H9 (cell line): ENCODE results near the gene SECTM1. TPM values are rescaled to one million over a fixed set of nuclear protein-coding genes. Genes with fewer than 3 reads are reported as not detected.

ENCODE experiments used
- DNase-seq: peaks from one replicate; pipeline ENCODE4 v3.0.0-alpha.2; 2017
- H2AFZ ChIP-seq: one replicate; pipeline ENCODE4 v1.6.1; 2013; ENCODE audit warnings: mild to moderate bottlenecking, low read length, control low read depth, moderate library complexity
- H2AK5ac ChIP-seq: 2 replicates; pipeline ENCODE4 v1.6.1; 2013; ENCODE audit warnings: low read length, control low read depth, mixed read lengths; ENCODE audit not compliant: insufficient read length
- H2BK120ac ChIP-seq: one replicate; pipeline ENCODE4 v1.6.1; 2013; ENCODE audit warnings: low read depth, mild to moderate bottlenecking, low read length, control low read depth, inconsistent platforms; ENCODE audit not compliant: poor library complexity, severe bottlenecking
- H2BK12ac ChIP-seq: 2 replicates; pipeline ENCODE4 v1.6.1; 2013; ENCODE audit warnings: low read length, control low read depth, mixed read lengths, low read depth; ENCODE audit not compliant: insufficient read length
- H2BK15ac ChIP-seq: 2 replicates; pipeline ENCODE4 v1.6.1; 2013; ENCODE audit warnings: low read depth, low read length, control low read depth
- H2BK20ac ChIP-seq: one replicate; pipeline ENCODE4 v1.6.1; 2013; ENCODE audit warnings: low read depth, mild to moderate bottlenecking, low read length, control low read depth, inconsistent platforms; ENCODE audit not compliant: poor library complexity, severe bottlenecking
- H2BK5ac ChIP-seq: 2 replicates; pipeline ENCODE4 v1.6.1; 2013; ENCODE audit warnings: low read length, control low read depth, mixed read lengths; ENCODE audit not compliant: insufficient read length
- H3K14ac ChIP-seq: 2 replicates; pipeline ENCODE4 v1.6.1; 2013; ENCODE audit warnings: low read length, control low read depth; ENCODE audit not compliant: insufficient read depth
- H3K18ac ChIP-seq: 2 replicates; pipeline ENCODE4 v1.6.1; 2013; ENCODE audit warnings: low read depth, mild to moderate bottlenecking, mixed read lengths, low read length, control low read depth; ENCODE audit not compliant: insufficient read length
- H3K23ac ChIP-seq: 2 replicates; pipeline ENCODE4 v1.6.1; 2013; ENCODE audit warnings: low read length, control low read depth, mixed read lengths, low read depth; ENCODE audit not compliant: insufficient read length
- H3K23me2 ChIP-seq: 2 replicates; pipeline ENCODE4 v1.6.1; 2013; ENCODE audit warnings: low read depth, mild to moderate bottlenecking, mixed read lengths, low read length, control low read depth; ENCODE audit not compliant: insufficient read length, poor library complexity, severe bottlenecking
- H3K27ac ChIP-seq: 2 replicates; pipeline ENCODE4 v1.5.1; 2013; ENCODE audit warnings: low read length, control low read depth, mixed read lengths, low read depth; ENCODE audit not compliant: insufficient read length
- H3K27me3 ChIP-seq: 2 replicates; pipeline ENCODE4 v1.6.1; 2013; ENCODE audit warnings: low read length, control low read depth, inconsistent platforms; ENCODE audit not compliant: insufficient read depth
- H3K4ac ChIP-seq: 2 replicates; pipeline ENCODE4 v1.6.1; 2013; ENCODE audit warnings: low read depth, mild to moderate bottlenecking, control low read depth, inconsistent platforms, low read length, moderate library complexity
- H3K4me1 ChIP-seq: 2 replicates; pipeline ENCODE4 v1.6.1; 2013; ENCODE audit warnings: low read length, control low read depth, inconsistent platforms; ENCODE audit not compliant: insufficient read depth
- H3K4me2 ChIP-seq: 2 replicates; pipeline ENCODE4 v1.6.1; 2013; ENCODE audit warnings: low read length, control low read depth, mixed read lengths; ENCODE audit not compliant: insufficient read length, insufficient read depth
- H3K56ac ChIP-seq: 2 replicates; pipeline ENCODE4 v1.6.1; 2013; ENCODE audit warnings: low read depth, mild to moderate bottlenecking, mixed read lengths, low read length, control low read depth; ENCODE audit not compliant: insufficient read length
- H3K79me1 ChIP-seq: 2 replicates; pipeline ENCODE4 v1.6.1; 2013; ENCODE audit warnings: low read depth, mild to moderate bottlenecking, moderate library complexity, low read length, control low read depth, inconsistent platforms; ENCODE audit not compliant: insufficient read depth, poor library complexity, severe bottlenecking
- H3K79me2 ChIP-seq: 2 replicates; pipeline ENCODE4 v1.6.1; 2013; ENCODE audit warnings: low read length, control low read depth, inconsistent platforms; ENCODE audit not compliant: insufficient read depth
- H3K9ac ChIP-seq: 2 replicates; pipeline ENCODE4 v1.6.1; 2013; ENCODE audit warnings: low read length, control low read depth, mixed read lengths; ENCODE audit not compliant: insufficient read length; ENCODE audit errors: extremely low read depth
- H3K9me3 ChIP-seq: one replicate; pipeline ENCODE4 v1.6.1; 2013; ENCODE audit warnings: low read depth, low read length, inconsistent platforms; ENCODE audit not compliant: control insufficient read depth
- H3T11ph ChIP-seq: one replicate; pipeline ENCODE4 v1.6.1; 2013; ENCODE audit warnings: mild to moderate bottlenecking, low read length, control low read depth, inconsistent platforms
- H4K20me1 ChIP-seq: one replicate; pipeline ENCODE4 v1.6.1; 2013; ENCODE audit not compliant: control insufficient read depth, insufficient read length, insufficient read depth
- H4K5ac ChIP-seq: 2 replicates; pipeline ENCODE4 v1.6.1; 2013; ENCODE audit warnings: low read depth, mild to moderate bottlenecking, mixed read lengths, low read length, control low read depth; ENCODE audit not compliant: insufficient read length
- H4K8ac ChIP-seq: replicated peaks from 2 replicates; pipeline ENCODE4 v1.6.1; 2013; ENCODE audit warnings: low read length, control low read depth, mixed read lengths, low read depth; ENCODE audit not compliant: insufficient read length
- H4K91ac ChIP-seq: 2 replicates; pipeline ENCODE4 v1.6.1; 2013; ENCODE audit warnings: low read depth, mild to moderate bottlenecking, moderate library complexity, mixed read lengths, low read length, control low read depth; ENCODE audit not compliant: insufficient read length
- H3K27ac Mint-ChIP-seq, 3 experiments: 2 replicates in 2 of 3; 3 replicates in 1 of 3; pipeline ENCODE4 v1.8.0; 2020 to 2021; ENCODE audit warnings: mixed read lengths in 3 of 3, mild to moderate bottlenecking in 1 of 3, moderate library complexity in 1 of 3
- H3K27me3 Mint-ChIP-seq: 2 replicates; pipeline ENCODE4 v1.8.0; 2021; ENCODE audit warnings: low read depth, mild to moderate bottlenecking, moderate library complexity, mixed read lengths
- H3K36me3 Mint-ChIP-seq, 3 experiments: 2 replicates in 2 of 3; 3 replicates in 1 of 3; pipeline ENCODE4 v1.8.0; 2020 to 2021; ENCODE audit warnings: low read depth in 3 of 3, mixed read lengths in 3 of 3; ENCODE audit not compliant: insufficient read depth in 1 of 3
- H3K4me1 Mint-ChIP-seq, 2 experiments: 2 replicates each; pipeline ENCODE4 v1.8.0; 2020; ENCODE audit warnings: mixed read lengths in 2 of 2
- H3K4me3 Mint-ChIP-seq, 2 experiments: 2 replicates in 1 of 2; 3 replicates in 1 of 2; pipeline ENCODE4 v1.8.0; 2020 to 2021; ENCODE audit warnings: mild to moderate bottlenecking in 2 of 2, mixed read lengths in 2 of 2, moderate library complexity in 1 of 2
- H3K9me3 Mint-ChIP-seq, 2 experiments: 2 replicates in 1 of 2; 3 replicates in 1 of 2; pipeline ENCODE4 v1.8.0; 2020; ENCODE audit warnings: mild to moderate bottlenecking in 2 of 2, mixed read lengths in 2 of 2, moderate library complexity in 1 of 2
- CTCF ChIP-seq: fragments of 200-600 bp; sonication (generic); conservative IDR thresholded peaks from 3 replicates; pipeline ENCODE4 v1.8.0; 2021; ENCODE audit warnings: antibody characterized with exemption, mild to moderate bottlenecking
- WGBS: extraction: QIAGEN DNeasy Blood & Tissue Kit; methylation state at CpG from one replicate; pipeline ENCODE4 v1.1.7; 2013; ENCODE audit warnings: missing lambda C conversion rate, low lambda C conversion rate, mixed read lengths; ENCODE audit not compliant: insufficient read length; ENCODE audit errors: extremely low coverage; 5-methylcytosine and 5-hydroxymethylcytosine counted together
- total RNA-seq: library from RNA; stranded (reverse); gene quantifications from 2 replicates; pipeline ENCODE4 v1.2.1, GENCODE V29; 2021

The SECTM1 gene
- total RNA-seq, 1 experiment from 2014 or later, result 0.28 TPM

- Mint-ChIP-seq H3K9me3 (peaks cover 0 to 10% of the 10 kb centered on the region in 2 experiments; a peak in 3 of 5 replicates), H3K27ac (no peak overlapping the region), H3K4me3 (no peak overlapping the region), H3K36me3 (no peaks in the 10 kb centered on the region), H3K27me3 (peaks cover 12% of the 10 kb centered on the region), H3K4me1 (peaks cover 17 to 34% of the 10 kb centered on the region in 2 experiments)
- Histone ChIP-seq H3K27me3 (no peaks in the 10 kb centered on the region), H3K27ac (no peak overlapping the region), H4K8ac (no peak overlapping the region), H3K23me2 (no peaks in the 10 kb centered on the region), H3K4ac (no peak overlapping the region), H3K23ac (no peak overlapping the region), H3K79me1 (no peaks in the 10 kb centered on the region), H3K18ac (no peak overlapping the region), H3T11ph (no peak overlapping the region), H2BK20ac (no peak overlapping the region), H4K20me1 (peaks cover 4% of the 10 kb centered on the region), H3K79me2 (no peaks in the 10 kb centered on the region), H3K14ac (no peak overlapping the region), H3K4me2 (no peak overlapping the region), H3K56ac (no peak overlapping the region), H2BK5ac (no peak overlapping the region), H4K5ac (no peak overlapping the region), H2BK120ac (no peak overlapping the region), H3K9ac (no peak overlapping the region), H2AFZ (no peak overlapping the region), H2AK5ac (no peak overlapping the region), H3K4me1 (peaks cover 3% of the 10 kb centered on the region; the same call in 1 of the 2 replicates), H3K9me3 (no peaks in the 10 kb centered on the region), H2BK12ac (no peak overlapping the region), H4K91ac (no peak overlapping the region), H2BK15ac (no peak overlapping the region)
- DNase-seq, result no peak
- no CpG with 5 or more reads among the region's 25 CpGs for WGBS
- TF ChIP-seq CTCF, result no peak
Observed at GRCh38 chr17:82282239-82283207, 51.0 kb downstream of the SECTM1 start.
